NCI-H524 (cell line): Measurements from ENCODE around the gene GPN1.
"Not testable (repeated sequence)": the region's sequence is repeated elsewhere in the genome, so short reads cannot be mapped to it uniquely, and the experiment has no call there.

Experiments
- DNase-seq, 2 experiments: peaks; one replicate each; lab custom pipeline; 2025; lab: John Stamatoyannopoulos, UW

The GPN1 gene

DNA sequence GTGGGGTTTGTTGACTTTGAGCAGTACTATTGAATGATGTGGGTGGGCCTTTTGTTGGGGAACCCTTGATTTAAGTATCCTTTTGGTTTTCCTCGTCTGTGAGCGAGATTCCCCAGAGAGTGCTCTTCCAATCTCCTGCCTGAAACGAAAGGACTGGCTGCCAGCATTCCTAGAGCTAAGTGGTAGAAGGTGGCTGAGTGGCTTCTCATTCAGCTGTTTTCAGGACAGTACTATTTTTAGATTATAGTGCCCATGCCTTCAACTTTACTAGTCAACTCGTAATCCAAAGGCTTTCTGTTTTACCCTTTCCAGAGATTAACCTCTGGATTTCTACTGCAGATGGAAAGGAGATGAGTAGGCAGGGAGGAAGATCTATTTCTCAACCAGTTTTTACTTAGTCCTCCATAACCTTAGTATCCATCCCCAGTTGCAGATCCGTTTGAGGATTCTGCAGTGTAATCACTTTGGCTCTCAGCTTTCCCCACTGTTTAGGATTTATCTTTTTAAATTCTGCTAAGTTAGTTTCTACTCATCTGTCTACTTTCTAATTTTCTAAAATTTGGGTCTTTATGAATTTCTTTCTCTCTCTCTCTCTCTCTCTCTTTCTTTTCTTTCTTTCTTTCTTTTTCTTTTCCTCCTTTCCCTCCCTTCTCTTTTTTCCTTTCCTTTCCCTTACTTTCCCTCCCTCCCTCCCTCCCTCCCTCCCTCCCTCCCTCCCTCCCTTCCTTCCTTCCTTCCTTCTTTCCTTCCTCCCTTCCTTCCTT lies 44.1 kb downstream of the GPN1 start:
- no peak for DNase-seq

DNA sequence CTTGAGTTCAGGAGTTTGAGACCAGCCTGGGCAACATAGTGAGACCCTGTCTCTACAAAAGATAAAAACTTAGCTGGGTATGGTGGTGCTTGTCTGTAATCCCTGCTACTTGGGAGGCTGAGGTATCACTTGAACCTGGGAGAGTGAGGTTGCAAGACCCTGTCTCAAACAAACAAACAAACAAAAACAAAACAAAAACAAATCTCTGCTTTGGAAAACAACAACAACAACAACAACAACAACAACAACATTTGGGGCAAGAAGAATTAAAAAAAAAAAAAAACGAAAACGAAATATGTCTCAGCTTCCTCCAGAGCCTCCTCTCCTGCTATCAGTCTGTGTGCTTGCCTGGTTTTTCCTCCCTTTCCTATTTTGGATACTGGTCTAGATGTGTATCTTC lies 51.7 kb downstream of the GPN1 start:
- DNase-seq: no peak

- DNase-seq: no peak
These were observed 53.0 kb downstream of the GPN1 start for GRCh38 chr2:27681841-27682240.

DNA sequence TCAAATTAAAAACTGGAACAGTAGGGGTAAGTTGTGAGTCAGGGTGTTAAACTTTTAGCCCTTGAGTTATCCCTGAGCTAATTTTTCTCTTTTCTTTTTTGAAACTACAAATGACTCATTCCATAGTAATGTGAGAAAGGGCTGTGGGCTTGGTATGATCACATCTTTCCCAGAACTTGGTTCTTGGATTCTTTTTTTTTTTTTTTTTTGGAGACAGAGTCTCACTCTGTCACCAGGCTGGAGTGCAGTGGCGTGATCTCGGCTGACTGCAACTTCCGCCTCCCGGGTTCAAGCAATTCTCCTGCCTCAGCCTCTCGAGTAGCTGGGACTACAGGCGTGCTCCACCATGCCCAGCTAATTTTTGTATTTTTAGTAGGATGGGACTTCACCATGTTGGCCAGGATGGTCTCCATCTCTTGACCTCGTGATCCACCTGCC lies 53.5 kb downstream of the GPN1 start:
- not testable (repeated sequence) for DNase-seq

DNA sequence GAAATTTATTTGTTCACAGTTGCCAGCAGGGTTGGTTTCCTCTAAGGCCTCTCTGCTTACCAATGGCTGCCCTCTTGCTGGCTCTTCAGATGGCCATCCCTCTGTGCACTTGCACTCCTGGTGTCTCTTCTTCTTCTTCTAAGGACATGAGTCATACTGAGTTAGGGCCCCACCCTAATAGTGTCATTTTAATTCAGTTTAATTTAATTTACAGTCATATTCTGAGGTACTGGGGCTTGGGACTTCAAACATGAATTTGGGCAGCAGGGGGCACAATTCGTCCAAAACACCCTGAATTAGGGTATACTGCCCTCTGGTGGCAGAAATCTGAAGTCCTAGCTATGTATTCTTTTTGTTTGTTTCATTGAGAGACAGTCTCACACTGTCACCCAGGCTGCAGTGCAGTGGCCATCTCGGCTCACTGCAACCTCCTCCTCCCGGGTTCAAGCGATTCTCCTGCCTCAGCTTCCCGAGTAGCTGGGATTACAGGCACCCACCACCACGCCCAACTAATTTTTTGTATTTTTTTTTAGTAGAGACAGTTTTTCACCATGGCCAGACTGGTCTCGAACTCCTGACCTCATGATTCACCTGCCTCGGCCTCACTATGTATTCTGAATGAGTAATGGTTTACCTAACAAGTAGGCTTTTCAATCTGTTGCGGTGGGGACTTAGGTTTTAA lies 54.7 kb downstream of the GPN1 start:
- peak; percentile 81 to 93 for DNase-seq

DNA sequence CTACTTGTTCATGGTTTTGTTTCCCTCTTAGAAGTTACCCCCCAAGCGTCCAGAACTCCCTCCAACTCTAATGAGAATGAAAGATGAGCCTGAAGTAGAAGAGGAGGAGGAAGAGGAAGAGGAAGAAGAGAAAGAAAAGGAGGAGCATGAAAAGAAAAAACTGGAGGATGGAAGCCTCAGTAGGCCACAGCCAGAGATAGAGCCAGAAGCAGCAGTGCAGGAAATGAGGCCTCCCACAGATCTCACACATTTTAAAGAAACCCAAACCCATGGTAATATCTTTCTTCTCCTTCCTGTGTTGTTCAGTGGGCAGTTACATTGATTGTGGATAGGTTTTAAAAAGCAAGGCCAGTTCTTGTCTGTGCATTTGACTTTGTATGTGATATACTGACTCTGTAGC lies 56.2 kb downstream of the GPN1 start:
- not testable (repeated sequence) for DNase-seq

DNA sequence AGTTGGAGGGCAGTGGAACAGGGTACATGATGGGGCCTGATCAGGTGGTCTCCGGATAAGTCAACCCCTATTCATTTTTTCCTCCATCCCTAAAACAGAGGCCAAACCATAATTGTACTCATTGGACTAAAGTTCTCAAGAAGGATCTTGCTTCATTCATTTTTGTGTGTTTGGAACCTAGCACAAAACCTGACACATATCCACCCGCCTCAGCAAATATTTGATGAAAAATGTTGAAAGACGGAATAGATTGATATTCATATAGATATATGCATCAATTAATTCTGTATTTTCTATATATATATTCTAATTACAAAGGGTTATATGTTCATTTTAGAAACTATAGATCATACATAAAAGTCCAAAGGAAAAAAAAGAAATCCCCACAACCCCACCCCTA lies 56.7 kb downstream of the GPN1 start:
- DNase-seq: no peak

GRCh38 chr2:27687232-27687631 lies 58.4 kb downstream of the GPN1 start:
- no peak for DNase-seq

DNA sequence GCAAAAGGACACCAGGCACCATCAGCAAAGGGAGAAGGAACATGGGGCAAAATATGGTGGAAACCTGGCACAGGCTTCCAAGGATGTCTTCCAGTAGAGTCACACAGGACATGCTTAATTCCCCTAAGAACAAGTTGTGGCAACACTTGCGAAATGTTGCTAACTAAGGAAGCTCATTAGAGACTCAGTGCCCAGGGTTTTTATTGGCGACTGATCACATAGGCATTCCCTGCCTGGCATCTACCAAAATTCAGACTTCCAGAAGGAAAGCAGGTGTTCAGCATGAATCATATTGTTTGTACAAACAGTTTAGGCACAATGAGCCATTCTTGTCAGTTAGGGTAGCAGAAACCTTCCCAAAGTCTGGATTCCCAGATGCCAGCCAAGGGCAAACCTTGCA lies 60.6 kb downstream of the GPN1 start:
- no peak for DNase-seq

- no peak for DNase-seq
These were observed 61.2 kb downstream of the GPN1 start for GRCh38 chr2:27690052-27690451.

DNA sequence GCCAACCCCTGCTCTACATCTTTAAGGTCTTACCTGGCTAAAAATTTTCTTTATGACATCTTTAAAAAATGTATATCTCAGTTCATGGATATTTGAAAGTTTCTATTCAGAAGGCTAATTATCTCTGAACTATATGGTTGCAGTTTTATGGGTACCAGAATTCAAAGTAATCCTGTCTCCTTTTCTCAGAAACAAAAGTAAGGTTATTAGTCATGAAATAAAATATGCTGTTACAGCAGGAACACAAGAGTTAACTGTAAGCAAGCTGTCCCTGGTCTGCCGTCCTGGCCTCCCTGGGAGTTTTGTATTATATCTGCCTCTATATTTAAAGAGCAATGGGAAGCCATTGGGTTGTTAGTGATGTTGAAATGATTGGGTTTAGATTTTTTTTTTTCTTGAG lies 68.8 kb downstream of the GPN1 start:
- DNase-seq: no peak
